Hepatocyte (in vitro differentiated cells): ENCODE measurements around the gene ADGRB3. TPM values are rescaled to one million over a fixed set of nuclear protein-coding genes. Genes with fewer than 3 reads are reported as not detected.

ENCODE experiments used
- DNase-seq: peaks from one replicate; pipeline ENCODE4 v3.0.0-alpha.2; 2016; ENCODE audit warnings: low spot score
- H2AFZ ChIP-seq: fragments of 200-600 bp; sonication (generic); 2 replicates; pipeline ENCODE4 v1.6.0; 2016; ENCODE audit warnings: antibody characterized with exemption, mild to moderate bottlenecking
- H3K27ac ChIP-seq: fragments of 200-600 bp; sonication (generic); 2 replicates; pipeline ENCODE4 v1.5.1; 2016; ENCODE audit warnings: mild to moderate bottlenecking
- H3K27me3 ChIP-seq: fragments of 200-600 bp; sonication (generic); 2 replicates; pipeline ENCODE4 v1.6.1; 2016
- H3K36me3 ChIP-seq: fragments of 200-600 bp; sonication (generic); replicated peaks from 2 replicates; pipeline ENCODE4 v1.5.1; 2016; ENCODE audit warnings: low read depth; ENCODE audit not compliant: insufficient read depth
- H3K4me1 ChIP-seq: fragments of 200-600 bp; sonication (generic); 2 replicates; pipeline ENCODE4 v1.5.1; 2016; ENCODE audit warnings: mild to moderate bottlenecking, moderate library complexity; ENCODE audit not compliant: insufficient read depth
- H3K4me2 ChIP-seq: fragments of 200-600 bp; sonication (generic); 2 replicates; pipeline ENCODE4 v1.6.0; 2016
- H3K4me3 ChIP-seq: fragments of 200-600 bp; sonication (generic); 2 replicates; pipeline ENCODE4 v1.5.1; 2016; ENCODE audit warnings: mild to moderate bottlenecking
- H3K79me2 ChIP-seq: fragments of 200-600 bp; sonication (generic); 2 replicates; pipeline ENCODE4 v1.6.0; 2017; ENCODE audit warnings: mild to moderate bottlenecking
- H3K9me2 ChIP-seq: fragments of 200-600 bp; sonication (generic); replicated peaks from 2 replicates; pipeline ENCODE4 v1.6.0; 2017; ENCODE audit warnings: mild to moderate bottlenecking; ENCODE audit not compliant: insufficient read depth
- H3K9me3 ChIP-seq: fragments of 200-600 bp; sonication (generic); 2 replicates; pipeline ENCODE4 v1.5.1; 2016; ENCODE audit warnings: low read depth, mild to moderate bottlenecking
- H4K20me1 ChIP-seq: fragments of 200-600 bp; sonication (generic); 2 replicates; pipeline ENCODE4 v1.6.0; 2016; ENCODE audit warnings: mild to moderate bottlenecking; ENCODE audit not compliant: insufficient read depth, poor library complexity, severe bottlenecking
- EZH2 ChIP-seq: fragments of 200-600 bp; sonication (generic); IDR thresholded peaks from 2 replicates; pipeline ENCODE4 v1.6.1; 2016; ENCODE audit warnings: antibody characterized with exemption, mild to moderate bottlenecking, borderline replicate concordance
- EZH2phosphoT487 ChIP-seq: fragments of 200-600 bp; sonication (generic); IDR thresholded peaks from one replicate; pipeline ENCODE4 v1.6.1; 2018; ENCODE audit warnings: antibody characterized with exemption, mild to moderate bottlenecking, low read depth, moderate library complexity; ENCODE audit not compliant: unreplicated experiment, severe bottlenecking
- WGBS: methylation state at CpG from one replicate; pipeline ENCODE4 v1.1.6; 2016; ENCODE audit warnings: low lambda C conversion rate; ENCODE audit errors: missing lambda C conversion rate; 5-methylcytosine and 5-hydroxymethylcytosine counted together
- polyA plus RNA-seq: library from polyadenylated mRNA; unstranded; fragments of >200 nt; fragmentation: Nextera tagmentation; extraction: Ambion mirVana; gene quantifications from 2 replicates; pipeline ENCODE4 v1.2.1, GENCODE V29; 2016
- total RNA-seq: library from RNA; depleted of rRNA; stranded (reverse); fragments of >200 nt; gene quantifications from 2 replicates; pipeline ENCODE4 v1.2.3, GENCODE V29; 2014
- TF ChIP-seq, protein P1 (sequence below): fragments of 200-600 bp; sonication (generic); IDR thresholded peaks from 2 replicates; pipeline ENCODE4 v1.5.1; 2016; ENCODE audit warnings: antibody characterized with exemption, mild to moderate bottlenecking; ENCODE audit not compliant: poor library complexity

ADGRB3 gene
- total and polyA plus RNA-seq, 2 experiments from 2014 or later: 0.17 to 2.2 TPM

DNA sequence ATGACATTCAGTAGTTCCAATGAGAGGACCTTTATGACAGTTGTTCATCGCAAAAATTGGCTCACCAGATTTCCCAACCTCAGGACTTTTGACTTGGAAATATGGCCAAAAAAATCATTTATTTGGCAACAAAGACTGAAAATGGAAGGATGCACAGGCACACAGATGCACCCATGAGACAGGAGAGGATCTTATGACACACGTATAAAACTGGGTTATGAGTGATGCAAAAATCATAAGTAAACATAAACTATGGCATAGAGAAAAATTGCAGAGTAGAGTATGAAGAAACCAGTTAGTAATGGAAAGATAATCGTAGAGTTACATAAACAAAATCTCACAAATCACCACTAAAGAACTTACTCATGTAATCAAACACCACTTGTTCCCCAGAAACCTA, 546.9 kb downstream of the ADGRB3 start:
- Histone ChIP-seq H3K27ac (no peak overlapping the region), H3K9me2 (no peaks in the 10 kb centered on the region), H3K4me1 (no peaks in the 10 kb centered on the region), H3K79me2 (no peaks in the 10 kb centered on the region), H3K36me3 (no peaks in the 10 kb centered on the region), H4K20me1 (no peaks in the 10 kb centered on the region), H3K4me2 (no peak overlapping the region), H3K27me3 (no peaks in the 10 kb centered on the region), H3K4me3 (no peak overlapping the region), H3K9me3 (no peaks in the 10 kb centered on the region), H2AFZ (no peak overlapping the region)
- TF ChIP-seq EZH2 (no peak), EZH2phosphoT487 (no peak)
- TF ChIP-seq, protein P1, sequence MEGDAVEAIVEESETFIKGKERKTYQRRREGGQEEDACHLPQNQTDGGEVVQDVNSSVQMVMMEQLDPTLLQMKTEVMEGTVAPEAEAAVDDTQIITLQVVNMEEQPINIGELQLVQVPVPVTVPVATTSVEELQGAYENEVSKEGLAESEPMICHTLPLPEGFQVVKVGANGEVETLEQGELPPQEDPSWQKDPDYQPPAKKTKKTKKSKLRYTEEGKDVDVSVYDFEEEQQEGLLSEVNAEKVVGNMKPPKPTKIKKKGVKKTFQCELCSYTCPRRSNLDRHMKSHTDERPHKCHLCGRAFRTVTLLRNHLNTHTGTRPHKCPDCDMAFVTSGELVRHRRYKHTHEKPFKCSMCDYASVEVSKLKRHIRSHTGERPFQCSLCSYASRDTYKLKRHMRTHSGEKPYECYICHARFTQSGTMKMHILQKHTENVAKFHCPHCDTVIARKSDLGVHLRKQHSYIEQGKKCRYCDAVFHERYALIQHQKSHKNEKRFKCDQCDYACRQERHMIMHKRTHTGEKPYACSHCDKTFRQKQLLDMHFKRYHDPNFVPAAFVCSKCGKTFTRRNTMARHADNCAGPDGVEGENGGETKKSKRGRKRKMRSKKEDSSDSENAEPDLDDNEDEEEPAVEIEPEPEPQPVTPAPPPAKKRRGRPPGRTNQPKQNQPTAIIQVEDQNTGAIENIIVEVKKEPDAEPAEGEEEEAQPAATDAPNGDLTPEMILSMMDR: no peak
- WGBS: 88% methylated on average over 3 of the region's 3 CpGs
- DNase-seq: no peak

DNA sequence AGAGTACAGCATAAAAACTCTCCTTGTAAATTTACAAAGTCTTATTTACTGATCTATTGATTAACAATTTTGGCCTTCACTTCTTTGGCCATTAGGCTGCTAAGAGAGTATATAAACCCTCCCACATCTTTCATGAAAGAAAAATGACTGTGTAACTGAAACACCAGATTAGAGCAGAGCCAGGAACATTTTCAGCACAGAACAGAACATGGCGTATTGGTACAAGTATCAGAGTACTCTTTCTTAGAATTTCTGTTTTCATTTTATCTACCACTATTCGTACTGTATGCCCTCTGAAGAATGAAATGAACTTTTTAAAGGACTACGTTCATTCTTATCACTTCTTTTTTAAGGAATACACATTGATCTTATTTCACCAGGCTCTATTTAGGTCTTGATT, 550.2 kb downstream of the ADGRB3 start:
- H3K79me2 ChIP-seq: no peaks in the 10 kb centered on the region
- no peak overlapping the region for H2AFZ ChIP-seq
- no peak overlapping the region for H3K27ac ChIP-seq
- no peaks in the 10 kb centered on the region for H3K9me3 ChIP-seq
- H4K20me1 ChIP-seq: no peaks in the 10 kb centered on the region
- no peaks in the 10 kb centered on the region for H3K9me2 ChIP-seq
- H3K27me3 ChIP-seq: no peaks in the 10 kb centered on the region
- no peak overlapping the region for H3K4me2 ChIP-seq
- H3K36me3 ChIP-seq: no peaks in the 10 kb centered on the region
- WGBS: 82% methylated on average over 3 of the region's 3 CpGs
- no peak for DNase-seq
- H3K4me1 ChIP-seq: no peaks in the 10 kb centered on the region
- no peak overlapping the region for H3K4me3 ChIP-seq
- TF ChIP-seq EZH2: no peak
- no peak for TF ChIP-seq EZH2phosphoT487
- TF ChIP-seq, protein P1: no peak

DNA sequence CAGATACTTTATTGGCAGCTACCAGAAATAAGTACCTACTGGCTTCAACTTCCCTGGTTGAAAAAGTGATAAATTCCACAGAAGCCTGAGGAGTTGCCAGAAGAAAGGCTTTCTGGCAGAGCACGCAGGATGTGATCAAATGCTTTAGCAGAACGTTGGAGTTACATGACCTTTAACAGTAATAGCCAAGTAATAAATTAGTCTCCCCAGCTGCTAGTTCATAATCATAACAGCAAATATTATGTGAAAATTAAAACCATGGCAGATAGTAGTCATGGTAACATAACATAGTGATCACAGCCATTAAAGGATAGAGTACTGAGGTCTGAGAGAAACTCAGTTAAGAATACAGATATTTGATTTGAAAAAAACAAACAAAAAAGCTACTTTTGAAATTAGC, 567.7 kb downstream of the ADGRB3 start:
- H3K4me2 ChIP-seq: no peak overlapping the region
- WGBS: 51% methylated on average over 2 of the region's 2 CpGs
- H2AFZ ChIP-seq: no peak overlapping the region
- H4K20me1 ChIP-seq: no peaks in the 10 kb centered on the region
- no peaks in the 10 kb centered on the region for H3K27me3 ChIP-seq
- H3K4me1 ChIP-seq: no peaks in the 10 kb centered on the region
- H3K9me2 ChIP-seq: no peaks in the 10 kb centered on the region
- no peaks in the 10 kb centered on the region for H3K79me2 ChIP-seq
- no peak overlapping the region for H3K4me3 ChIP-seq
- DNase-seq: no peak
- H3K27ac ChIP-seq: no peak overlapping the region
- H3K9me3 ChIP-seq: no peaks in the 10 kb centered on the region
- no peaks in the 10 kb centered on the region for H3K36me3 ChIP-seq
- no peak for TF ChIP-seq EZH2phosphoT487

DNA sequence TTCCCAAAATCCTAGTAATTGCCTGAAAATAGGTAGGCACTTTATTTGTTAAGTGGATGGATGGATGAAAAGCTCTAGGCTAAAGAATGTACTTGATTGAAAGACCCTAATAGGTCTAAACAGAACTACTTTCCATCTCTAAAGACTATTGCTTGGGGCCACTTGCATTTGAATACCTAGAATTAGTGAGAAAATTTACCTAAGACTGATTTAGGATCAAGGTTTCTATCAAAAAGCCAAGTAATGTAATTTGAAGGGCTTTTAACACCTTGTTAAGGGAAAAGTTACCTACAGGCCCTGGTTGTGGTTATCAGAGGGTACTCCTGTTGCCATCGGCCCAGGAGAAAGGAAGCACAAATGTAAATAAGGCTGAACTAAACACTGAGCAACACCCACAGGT, 581.0 kb downstream of the ADGRB3 start:
- no peaks in the 10 kb centered on the region for H3K36me3 ChIP-seq
- TF ChIP-seq, protein P1: no peak
- TF ChIP-seq EZH2: no peak
- TF ChIP-seq EZH2phosphoT487: no peak
- H2AFZ ChIP-seq: no peak overlapping the region
- WGBS: 21% methylated on average over 1 of the region's 1 CpG
- H3K4me3 ChIP-seq: no peak overlapping the region
- no peaks in the 10 kb centered on the region for H3K27me3 ChIP-seq
- no peaks in the 10 kb centered on the region for H3K9me2 ChIP-seq
- H3K4me2 ChIP-seq: no peak overlapping the region
- H3K9me3 ChIP-seq: no peaks in the 10 kb centered on the region
- H3K79me2 ChIP-seq: no peaks in the 10 kb centered on the region
- no peaks in the 10 kb centered on the region for H3K4me1 ChIP-seq
- H4K20me1 ChIP-seq: no peaks in the 10 kb centered on the region
- H3K27ac ChIP-seq: no peak overlapping the region
- no peak for DNase-seq
